D721Med (cell line): Measurements from ENCODE around the gene HELT.

Experiments used
- DNase-seq: peaks from one replicate; pipeline ENCODE4 v3.0.0; 2011; ENCODE audit warnings: low spot score; ENCODE audit not compliant: insufficient read length
- FAIRE-seq: peaks from 2 replicates; lab custom pipeline; 2011; peaks lifted over from hg19 to GRCh38; lab: Jason Lieb, UNC
- TF ChIP-seq, protein P1 (sequence below): IDR thresholded peaks from 2 replicates; pipeline ENCODE4 v1.5.1; 2012; ENCODE audit warnings: mild to moderate bottlenecking, control low read depth; ENCODE audit not compliant: insufficient read depth; ENCODE audit errors: missing control alignments

Gene HELT

DNA sequence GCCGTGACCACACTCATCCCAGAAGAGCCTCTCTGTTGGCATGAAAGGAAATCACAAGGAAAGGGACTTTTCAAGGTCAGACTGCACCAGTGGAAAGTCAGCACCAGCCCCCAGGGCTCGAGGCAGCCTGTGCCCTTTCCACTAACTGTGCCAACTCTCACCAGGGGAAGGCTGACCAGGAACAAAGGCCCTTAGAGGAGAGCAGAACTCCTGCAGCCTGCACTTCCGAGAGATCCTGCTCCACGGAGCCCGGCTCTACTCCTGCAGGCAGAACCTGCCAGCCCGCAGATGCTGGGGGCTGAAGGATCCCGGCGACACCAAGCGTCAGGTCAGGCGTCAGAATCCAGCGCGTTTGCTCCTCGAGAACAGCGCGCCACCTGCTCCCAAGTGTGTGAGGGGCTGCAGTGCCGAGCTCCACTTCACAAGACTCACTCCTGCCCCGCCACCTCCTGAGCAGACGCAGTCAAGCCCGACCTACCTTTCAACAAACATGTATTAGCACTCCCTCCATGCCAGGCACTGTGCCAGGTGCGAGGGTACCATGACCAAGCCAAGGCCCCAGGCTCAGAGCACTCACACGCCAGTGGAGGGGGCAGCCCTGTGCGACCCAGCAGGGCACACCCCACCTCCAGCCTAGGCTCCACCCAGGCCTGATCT, 13.6 kb upstream of the HELT start:
- TF ChIP-seq, protein P1, sequence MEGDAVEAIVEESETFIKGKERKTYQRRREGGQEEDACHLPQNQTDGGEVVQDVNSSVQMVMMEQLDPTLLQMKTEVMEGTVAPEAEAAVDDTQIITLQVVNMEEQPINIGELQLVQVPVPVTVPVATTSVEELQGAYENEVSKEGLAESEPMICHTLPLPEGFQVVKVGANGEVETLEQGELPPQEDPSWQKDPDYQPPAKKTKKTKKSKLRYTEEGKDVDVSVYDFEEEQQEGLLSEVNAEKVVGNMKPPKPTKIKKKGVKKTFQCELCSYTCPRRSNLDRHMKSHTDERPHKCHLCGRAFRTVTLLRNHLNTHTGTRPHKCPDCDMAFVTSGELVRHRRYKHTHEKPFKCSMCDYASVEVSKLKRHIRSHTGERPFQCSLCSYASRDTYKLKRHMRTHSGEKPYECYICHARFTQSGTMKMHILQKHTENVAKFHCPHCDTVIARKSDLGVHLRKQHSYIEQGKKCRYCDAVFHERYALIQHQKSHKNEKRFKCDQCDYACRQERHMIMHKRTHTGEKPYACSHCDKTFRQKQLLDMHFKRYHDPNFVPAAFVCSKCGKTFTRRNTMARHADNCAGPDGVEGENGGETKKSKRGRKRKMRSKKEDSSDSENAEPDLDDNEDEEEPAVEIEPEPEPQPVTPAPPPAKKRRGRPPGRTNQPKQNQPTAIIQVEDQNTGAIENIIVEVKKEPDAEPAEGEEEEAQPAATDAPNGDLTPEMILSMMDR, result peak; percentile 1
- FAIRE-seq (no peak), DNase-seq (no peak)

DNA sequence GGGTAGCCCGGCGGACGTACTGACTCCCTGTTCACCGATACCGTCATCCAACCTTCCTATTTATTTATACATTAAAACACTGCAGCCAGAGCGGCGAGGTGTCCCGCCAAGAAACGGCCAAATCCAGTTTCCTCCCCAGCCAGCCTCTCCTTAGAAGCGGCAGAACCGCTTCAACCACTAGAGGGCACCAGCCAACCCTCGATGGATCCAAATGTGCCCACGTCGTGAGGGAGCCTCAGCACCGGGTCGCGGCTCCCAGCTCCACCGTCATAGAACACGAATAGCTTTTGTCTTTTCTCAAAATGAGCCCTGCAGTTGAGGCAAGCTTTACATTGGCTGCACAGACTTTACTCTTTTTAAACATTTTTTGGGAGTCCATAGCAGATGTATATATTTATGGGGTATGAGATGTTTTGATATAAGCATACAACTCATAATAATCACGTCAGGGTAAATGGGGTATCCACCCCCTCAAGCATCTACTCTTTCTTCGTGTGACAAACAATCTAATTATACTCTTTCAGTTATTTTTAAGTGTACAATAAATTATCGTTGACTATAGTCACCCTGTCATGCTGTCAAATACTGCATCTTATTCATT, 13.0 kb upstream of the HELT start:
- TF ChIP-seq, protein P1, result peak; percentile 94
- DNase-seq, result peak; percentile 74
- no peak for FAIRE-seq

DNA sequence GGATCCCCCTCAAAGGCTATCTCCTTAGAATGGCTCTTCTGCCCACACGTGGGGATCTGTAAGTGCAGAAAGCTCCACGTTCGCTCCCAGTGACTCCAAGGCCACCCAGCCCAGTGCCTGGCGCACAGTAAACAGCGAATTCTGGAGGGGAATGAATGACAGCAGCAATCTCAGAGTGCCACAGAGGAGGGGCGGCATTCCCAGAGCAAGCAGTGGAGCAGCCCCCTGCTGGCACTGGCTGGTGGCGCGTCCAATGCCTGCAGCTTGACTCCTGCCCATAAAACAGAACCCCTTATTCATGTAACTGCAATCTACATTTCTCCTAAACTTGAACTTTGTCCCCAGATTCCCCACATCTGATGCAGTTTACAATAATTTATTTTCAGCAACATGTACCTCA, 6.9 kb upstream of the HELT start:
- TF ChIP-seq, protein P1, result peak; percentile 43
- no peak for FAIRE-seq
- DNase-seq, result no peak

DNA sequence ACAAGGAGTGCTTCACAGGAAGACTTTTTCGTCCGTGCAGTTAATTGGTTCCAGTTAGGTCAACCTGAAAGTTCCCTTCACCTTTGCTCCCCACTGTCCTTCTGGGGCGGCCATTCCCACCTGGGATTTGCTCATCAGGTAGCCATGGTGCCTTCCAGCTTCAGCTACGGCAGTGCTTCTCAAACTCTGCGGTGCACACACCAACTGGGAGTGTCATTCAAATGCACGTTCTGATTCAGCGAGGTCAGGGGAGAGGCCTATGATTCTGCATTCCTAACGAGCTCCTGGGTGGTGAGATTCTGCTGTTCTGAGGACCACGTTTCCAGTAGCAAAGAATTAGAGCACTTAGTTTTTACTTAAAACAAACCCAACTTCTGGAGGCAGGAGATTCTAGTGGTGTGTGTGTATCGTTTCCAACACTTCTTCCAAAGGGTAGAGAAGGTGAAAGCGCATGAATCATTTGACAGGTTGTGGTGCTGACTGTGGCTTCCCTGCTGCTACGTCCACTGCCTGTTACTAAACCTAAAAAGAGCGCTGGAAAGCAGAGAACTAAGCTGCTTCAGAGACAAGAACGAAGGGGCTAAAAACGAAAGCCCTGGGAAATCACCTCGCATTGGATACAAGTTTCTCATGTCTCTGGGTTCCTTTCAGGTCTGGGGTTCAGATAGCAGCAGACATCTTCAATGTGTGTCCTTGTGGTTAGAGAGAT, 4.7 kb upstream of the HELT start:
- TF ChIP-seq, protein P1, result no peak
- FAIRE-seq (no peak), DNase-seq (no peak)

DNA sequence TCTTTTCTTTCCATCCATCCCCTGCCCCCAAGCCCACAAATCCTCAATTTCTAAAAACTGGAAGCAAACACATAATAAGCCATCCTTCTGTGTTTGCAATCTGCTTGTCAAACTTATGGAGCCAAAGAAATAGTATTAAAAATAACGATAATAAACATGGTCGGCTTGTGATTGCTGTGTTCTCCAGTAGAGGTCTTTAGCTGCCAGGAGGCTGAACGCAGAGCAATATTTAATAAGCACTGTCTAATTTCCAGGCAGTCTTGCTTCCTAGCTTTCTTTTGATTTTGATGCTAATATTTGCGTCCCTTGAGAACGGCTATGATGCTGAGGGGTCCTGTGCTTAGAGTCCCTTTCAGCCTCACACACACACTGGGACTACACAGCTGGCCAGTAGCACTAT, 3.2 kb upstream of the HELT start:
- TF ChIP-seq, protein P1, result no peak
- no peak for FAIRE-seq

DNA sequence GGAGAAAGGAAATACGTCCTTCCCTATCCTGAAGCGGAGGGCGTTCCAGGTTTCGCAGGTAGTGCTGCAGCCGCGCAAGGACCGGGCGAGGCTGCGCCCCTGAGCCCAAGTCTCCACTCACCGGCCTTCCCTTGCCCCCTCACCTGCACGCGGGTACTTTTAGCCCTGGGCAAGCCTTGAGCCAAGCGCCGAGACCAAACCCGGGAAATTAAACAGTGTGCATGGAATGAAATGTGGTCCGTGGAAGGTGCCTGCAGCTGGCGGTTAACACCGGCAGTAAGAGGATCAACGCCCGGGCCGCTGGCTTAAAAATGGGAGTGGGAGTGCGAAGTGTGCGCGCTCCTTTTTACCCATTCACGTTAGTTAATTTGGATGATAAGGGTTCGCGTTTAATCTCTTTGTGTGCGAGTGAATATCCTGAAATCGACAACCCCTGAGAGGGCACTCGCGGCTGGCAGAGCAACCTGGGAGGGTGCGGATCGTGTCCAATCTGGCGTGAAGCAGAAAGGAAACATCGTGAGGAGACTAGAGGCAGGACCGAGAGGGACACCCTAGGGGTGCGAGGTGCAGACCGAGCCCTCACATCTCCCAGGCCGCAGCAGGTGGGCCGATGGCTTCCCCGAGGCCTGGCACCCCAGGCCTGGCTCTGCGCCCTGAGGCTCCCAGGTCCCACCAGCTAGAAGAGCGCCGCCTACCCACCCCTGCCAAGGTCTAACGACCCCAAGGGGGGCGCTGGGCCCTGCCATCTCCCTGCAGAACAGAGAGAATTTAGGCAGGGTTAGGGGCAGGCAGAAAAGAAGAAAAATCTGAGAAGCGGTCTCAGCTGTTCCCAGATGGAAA, 2.0 kb upstream of the HELT start:
- TF ChIP-seq, protein P1, result no peak
- FAIRE-seq, result no peak
- no peak for DNase-seq

More for the DNA sequence above, 3.2 kb upstream of the HELT start:
- no peak for DNase-seq
